HG03354 (cell line): ENCODE measurements around the gene MARS1.
"Not testable (repeated sequence)": the region's sequence is repeated elsewhere in the genome, so short reads cannot be mapped to it uniquely, and the experiment has no call there.

Source experiments
- ATAC-seq: cut with Tn5 transposase; IDR thresholded peaks from one replicate; pipeline ENCODE4 v1.9.1; 2021; ENCODE audit warnings: mild to moderate bottlenecking; ENCODE audit not compliant: unreplicated experiment, poor library complexity, severe bottlenecking

The MARS1 gene

DNA sequence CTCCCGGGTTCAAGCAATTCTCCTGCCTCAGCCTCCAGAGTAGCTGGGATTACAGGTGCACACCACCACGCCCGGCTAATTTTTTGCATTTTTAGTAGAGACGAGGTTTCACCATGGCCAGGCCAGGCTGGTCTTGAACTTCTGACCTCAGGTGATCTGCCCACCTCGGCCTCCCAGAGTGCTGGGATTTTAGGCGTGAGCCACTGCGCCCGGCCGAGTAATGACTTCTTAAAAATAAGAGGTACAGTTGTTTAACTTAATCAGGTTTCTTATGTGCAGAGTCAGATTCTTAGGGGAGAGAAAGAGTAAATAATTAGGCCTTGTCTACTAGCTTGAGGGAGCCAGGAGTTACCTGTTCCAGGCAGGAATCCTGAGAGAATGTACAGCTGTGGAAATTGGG is 26.4 kb downstream of the MARS1 start:
- not testable (repeated sequence) for ATAC-seq

DNA sequence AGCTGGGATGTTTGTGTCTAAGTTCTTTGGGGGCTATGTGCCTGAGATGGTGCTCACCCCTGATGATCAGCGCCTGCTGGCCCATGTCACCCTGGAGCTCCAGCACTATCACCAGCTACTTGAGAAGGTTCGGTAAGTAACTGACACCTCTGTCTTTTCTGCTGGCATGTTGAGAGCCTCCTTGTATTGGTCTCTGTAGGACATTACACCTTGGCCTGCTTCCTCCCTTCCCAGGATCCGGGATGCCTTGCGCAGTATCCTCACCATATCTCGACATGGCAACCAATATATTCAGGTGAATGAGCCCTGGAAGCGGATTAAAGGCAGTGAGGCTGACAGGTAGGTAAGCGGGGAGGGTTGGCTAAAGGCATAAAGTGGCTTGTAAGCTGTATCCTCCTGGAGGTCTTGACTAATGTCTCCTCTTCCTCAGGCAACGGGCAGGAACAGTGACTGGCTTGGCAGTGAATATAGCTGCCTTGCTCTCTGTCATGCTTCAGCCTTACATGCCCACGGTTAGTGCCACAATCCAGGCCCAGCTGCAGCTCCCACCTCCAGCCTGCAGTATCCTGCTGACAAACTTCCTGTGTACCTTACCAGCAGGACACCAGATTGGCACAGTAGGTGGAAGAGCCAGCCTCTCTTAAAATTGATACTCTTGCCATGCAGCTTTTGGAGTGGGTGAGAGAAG is 27.0 kb downstream of the MARS1 start:
- no peak for ATAC-seq

DNA sequence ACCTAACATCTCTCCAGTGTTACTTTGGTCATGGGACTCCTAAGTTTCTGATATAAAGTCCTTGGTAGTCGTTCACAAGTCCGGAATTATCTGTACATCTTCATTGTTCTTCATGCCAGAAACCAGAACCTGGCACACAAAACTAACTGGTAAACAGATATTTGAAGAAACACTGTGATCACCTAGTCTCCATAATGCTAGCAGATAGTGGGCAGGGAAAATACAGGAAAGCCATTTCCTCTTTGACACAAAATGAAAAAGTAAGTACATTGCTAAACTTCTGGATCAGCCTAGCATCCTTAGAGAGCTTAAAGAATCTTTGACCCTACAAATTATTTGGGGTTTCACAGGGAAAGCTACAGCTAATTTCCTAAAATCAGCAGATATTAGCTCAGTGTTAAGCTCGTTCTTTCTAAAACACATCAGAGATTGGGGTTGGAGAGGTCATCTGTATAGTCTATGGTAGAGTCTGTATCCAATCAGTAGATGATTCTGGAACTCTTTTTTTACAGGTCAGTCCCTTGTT is 27.6 kb downstream of the MARS1 start:
- ATAC-seq, result no peak

DNA sequence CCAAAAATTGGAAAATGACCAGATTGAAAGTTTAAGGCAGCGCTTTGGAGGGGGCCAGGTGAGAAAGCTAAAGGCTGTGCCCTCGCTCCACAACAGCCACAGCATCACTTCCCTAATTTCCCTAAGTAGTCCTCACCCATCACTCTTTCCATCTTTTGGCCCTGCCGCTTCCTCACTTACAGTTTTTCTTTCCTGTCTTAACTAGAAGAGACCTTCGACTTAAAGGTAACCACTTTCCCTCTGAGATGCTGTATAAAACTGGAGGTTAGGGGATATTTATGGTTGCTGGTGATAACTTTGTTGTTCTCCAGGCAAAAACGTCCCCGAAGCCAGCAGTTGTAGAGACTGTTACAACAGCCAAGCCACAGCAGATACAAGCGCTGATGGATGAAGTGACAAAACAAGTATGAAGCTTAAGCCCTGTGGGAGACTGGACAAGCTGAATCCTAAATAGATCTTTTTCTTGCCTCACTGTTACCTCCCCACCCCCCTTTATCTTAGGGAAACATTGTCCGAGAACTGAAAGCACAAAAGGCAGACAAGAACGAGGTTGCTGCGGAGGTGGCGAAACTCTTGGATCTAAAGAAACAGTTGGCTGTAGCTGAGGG is 28.2 kb downstream of the MARS1 start:
- no peak for ATAC-seq

DNA sequence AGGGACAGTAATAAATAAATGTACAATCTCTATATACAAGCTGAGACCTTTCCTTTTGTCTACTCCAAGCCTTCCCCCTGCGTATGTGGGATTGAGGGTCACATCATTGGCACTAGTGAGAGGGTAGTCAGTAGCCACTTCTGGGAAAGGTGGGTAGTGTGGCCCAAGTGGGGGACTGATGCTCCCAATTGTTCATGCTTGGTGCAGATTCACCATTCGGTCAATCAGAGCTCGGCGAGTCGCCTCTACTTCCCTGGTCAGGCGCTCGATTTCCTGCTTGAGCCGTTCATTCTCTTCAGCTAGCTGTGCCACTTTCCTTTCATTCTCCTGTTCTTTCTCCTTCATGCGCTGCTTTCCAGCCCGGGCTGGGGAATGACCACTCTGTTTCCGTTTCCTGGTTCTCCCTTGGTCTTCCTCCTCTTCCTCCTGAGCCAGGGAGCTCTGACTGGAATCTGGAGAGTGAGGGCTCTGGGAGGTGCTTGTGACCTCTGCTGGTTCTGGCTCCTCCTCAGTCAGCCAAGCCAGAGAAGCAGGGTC is 28.8 kb downstream of the MARS1 start:
- ATAC-seq, result no peak

DNA sequence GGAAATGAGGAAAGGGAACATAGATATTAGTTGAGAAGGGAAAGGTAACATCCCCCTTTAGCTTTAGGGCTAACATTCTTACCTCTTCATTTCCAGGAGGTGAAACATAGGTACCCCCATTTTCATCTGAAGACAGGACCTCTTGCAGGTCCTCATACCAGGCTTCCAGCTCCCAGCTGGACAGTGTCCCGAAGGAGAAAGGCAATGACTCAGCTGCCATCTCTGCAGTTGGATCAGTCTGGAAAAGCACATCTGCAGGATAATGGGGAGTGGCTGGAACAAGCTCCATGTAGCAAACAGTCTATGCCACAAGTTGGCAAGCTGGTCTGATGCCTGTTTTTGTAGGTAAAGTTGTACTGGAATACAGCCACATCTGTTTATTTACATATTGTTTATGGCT is 29.3 kb downstream of the MARS1 start:
- no peak for ATAC-seq

DNA sequence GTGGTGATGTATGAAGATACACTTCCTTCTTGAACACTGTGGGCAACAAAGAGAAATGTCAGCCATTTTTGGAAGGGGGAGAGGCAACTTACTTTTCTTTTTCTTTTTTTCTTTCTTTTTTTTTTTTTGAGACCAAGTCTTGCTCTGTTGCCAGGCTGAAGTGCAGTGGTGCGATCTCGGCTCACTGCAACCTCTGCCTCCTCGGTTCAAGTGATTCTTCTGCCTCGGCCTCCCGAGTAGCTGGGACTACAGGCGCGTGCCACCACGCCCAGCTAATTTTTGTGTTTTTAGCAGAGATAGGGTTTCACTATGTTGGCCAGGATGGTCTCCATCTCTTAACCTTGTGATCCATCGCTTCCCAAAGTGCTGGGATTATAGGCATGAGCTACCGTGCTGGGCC is 29.9 kb downstream of the MARS1 start:
- not testable (repeated sequence) for ATAC-seq

DNA sequence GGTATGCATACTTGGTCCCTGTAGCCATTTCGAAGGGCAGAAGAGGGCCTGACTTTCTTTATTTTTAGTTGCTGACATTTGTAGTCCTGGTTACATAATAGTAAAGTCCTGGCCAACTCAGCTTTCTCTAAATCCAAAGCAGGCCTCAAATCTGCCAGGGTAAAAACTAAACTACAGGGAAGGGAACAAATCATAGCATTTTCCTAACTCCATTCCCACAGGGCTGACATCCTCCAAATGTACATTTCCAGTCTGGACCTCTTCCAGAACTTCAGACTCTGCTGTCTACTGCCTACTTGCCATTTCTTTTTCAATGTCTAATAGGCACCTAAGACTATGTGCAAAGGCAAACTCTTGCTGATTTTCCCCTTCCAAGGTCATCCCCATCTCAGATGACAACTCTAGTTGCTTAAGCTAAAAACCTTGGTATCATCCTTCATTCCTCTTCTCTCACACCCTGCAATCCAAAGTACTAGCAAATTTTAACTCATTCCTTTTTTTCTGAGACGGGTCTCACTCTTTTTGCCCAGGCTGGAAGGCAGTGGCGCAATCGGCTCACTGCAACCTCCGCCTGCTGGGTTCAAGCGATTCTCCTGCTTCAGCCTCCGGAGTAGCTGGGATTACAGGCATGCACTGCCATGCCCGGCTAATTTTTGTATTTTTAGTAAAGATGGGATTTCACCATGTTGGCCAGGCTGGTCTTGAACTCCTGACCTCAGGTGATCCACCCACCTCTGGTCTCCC is 30.5 kb downstream of the MARS1 start:
- no peak for ATAC-seq

DNA sequence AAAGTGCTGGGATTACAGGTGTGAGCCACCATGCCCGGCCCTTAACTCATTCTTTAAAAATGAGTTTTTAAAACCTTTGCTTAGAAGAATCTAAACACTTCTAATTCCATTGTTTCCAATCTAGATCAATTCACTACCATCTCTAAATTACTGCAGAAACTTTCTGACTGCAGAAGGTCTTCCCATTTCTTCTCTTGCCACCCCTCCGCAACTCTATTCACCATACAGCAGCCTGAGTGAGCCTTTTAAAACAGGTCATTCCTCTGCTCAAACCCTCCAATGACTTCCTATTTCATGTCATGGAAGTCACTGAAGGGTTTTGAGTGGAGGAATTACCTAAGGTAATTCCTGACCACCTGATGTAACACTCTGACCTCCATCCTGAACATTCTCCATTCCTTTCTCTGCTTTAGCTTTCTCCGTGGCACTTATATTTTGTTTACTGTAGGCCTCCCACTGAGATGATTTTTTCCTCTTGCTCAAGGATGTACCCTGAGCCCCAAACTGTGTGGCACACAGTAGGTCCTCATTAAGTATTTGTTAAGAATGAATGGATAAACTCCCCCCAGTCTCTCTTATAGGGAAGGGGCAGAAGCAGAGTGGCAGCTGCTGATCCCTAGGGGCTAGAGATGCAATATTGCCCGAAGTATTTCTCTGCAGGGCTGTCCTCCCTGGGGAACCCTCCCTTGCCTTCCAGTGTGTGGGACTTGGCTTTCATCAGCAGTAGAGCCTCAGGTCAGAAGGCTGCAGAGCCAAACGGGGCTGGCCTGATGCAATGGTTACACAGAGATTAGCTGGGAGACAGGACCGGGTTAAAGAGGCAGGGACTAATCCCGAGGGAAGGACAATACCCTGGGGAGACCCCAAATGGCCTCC is 31.3 kb downstream of the MARS1 start:
- ATAC-seq, result no peak

DNA sequence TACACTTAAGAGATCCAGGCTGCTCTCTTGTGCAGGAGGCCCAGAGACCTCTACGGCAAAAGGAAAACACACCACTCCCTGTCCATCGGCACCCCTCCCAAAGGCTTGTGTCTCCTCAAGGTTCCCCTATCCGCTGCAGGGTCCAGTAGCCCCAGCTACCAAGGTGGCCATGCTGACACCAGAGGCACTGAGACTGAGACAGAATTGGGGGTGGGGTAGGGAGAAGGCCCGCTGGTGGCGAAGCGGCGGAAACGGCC is 31.9 kb downstream of the MARS1 start:
- peak; percentile 3 for ATAC-seq

DNA sequence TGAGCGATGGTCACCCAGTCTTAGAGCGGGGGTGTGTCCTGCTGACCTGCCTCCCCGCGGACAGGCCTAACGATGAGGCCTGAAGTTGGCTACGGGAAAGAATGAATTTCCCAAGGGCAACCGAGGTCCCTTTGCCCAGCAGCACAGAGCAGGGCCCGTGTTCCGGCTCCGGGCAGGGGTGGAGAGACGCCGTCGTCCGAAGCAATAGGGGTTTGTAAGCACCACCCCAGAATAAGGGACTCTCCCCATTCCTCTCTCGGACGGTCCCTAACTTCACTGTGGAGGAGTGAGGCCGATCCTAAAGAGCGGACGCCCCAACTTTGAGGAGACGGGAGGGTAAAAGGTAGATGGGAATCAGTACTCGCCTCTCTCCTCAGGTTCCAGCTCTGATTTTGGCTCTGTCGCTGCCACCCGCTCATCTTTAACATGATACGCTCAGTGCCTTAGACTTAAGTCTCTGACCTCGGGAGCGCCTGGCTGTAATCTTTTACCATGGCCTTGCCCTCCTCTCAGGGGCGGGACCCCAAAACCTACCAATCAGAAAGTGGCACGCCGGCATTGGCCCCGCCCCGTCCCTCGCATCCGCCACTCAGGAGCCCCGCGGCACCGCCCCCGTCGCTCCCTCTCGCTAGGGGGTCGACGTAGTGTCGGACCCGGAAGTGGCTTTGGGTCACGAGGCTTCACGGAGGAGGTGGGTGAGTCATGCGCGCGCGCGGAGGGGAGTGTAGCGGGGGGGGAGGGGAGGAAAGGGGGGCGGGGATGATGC is 32.4 kb downstream of the MARS1 start, which contains the start of gene DDIT3:
Gene DDIT3 (minus strand): TSS at position 462 of the 766 bp plus-strand sequence. CDS start 3,108 bp downstream, outside the sequence.
- ATAC-seq, result peak; percentile 70

DNA sequence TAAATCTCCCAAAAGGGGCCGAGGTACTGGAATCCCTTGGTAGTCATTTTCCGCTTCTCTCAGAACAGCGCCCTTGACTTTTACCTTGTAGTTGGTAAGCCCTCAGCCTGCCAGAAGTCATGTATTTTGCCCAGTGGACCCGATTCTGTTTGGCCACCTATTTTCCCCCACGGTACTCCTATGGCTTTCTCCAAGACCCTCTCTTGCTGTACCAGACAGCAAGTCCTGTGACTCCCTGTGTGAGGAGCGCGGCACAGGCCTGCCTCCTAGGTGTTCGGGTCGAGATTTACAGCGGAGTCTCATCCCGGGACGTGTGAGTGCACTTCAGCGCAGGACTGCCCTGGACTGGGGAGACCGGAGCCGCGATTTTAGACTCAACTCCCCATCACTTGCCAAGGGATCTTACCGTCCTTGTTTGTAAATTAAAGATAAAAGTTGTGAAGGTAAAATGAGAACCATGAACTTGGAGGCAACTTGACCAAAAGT is 33.7 kb downstream of the MARS1 start:
- no peak for ATAC-seq

DNA sequence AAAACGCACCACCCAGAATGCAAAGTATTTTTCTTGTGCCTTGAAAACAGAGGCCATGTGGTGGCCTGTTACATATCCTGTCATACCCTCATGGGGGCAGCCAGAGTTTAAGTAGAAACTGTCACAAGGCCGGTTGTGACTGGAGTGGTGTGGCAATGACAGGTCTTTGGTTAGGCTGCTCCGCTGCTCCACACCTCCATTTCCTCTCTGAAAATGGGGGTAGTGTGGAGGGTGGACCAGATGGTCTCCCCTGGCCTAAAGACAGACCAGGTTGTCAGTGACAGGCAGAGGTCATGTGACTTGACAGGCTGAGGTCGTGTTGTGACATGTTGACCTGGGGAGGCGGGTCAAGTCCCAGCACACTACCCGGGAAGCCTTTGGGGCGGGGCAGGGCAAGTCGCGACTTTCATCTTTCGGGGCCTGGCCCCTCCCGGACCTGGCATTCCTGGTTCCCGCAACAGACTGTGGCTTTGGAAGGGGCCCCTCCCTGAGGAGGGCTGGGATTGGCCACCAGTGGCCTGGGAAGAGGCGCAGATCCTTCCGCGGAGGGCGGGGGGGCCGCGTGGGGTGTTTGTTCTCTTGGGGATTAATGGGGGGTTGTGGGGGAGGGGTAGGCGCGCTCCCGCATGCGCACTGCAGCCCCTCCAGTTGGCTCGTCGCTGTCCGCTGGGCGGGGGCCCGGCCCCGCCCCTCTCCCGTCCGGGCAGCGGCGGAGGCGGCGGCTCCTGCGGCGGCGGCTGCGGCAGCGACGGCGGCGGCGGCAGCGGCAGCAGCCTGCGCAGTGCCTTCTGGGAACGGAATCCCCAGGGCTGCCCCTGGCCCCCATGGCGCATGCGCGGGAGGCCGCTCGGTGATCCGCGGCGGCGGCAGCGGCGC is 34.4 kb downstream of the MARS1 start, which contains the start of gene MBD6:
Gene MBD6 (plus strand): TSS at position 814 of the 876 bp plus-strand sequence. CDS start 1,480 bp downstream, outside the sequence.
- peak; percentile 45 for ATAC-seq

DNA sequence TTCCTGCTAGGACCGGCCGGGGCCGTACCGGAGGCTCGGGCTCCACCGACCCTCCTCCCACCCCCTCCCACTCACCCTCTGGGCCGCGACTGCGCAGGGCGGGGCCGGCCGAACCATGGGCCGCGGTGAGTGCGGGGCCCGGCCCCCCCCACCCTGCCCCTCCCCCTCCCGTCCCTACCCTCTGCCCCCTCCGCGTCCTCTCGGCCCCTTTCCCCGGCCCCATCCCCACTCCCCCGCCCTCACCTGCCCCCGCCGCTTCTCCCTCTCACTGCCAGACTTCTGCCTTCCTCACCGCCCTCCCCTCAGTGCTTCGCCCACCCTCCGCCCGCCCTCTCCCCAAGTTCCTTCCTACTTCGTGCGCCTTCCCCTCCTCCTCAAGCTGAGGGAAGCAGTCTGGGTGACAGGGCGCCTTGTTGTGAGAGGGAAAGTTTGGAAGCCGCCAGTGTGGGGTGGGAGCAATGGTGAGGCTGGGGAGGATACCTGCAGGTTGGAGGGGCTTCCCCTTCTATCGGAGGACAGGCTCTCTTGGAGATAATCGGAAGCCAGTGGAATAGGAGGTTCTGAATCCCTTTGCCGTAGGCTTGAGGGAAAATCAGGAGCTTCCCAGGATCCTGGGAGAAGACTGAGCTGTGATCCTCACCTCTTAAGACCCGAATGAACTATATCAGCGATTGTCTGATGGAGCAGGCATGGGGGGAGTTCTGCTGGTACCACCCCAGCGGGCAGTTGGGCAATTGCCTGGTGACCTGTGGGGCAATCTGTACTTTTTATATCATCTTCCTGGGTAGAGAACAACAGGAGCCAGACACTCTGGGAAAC is 35.2 kb downstream of the MARS1 start:
- ATAC-seq, result no peak

DNA sequence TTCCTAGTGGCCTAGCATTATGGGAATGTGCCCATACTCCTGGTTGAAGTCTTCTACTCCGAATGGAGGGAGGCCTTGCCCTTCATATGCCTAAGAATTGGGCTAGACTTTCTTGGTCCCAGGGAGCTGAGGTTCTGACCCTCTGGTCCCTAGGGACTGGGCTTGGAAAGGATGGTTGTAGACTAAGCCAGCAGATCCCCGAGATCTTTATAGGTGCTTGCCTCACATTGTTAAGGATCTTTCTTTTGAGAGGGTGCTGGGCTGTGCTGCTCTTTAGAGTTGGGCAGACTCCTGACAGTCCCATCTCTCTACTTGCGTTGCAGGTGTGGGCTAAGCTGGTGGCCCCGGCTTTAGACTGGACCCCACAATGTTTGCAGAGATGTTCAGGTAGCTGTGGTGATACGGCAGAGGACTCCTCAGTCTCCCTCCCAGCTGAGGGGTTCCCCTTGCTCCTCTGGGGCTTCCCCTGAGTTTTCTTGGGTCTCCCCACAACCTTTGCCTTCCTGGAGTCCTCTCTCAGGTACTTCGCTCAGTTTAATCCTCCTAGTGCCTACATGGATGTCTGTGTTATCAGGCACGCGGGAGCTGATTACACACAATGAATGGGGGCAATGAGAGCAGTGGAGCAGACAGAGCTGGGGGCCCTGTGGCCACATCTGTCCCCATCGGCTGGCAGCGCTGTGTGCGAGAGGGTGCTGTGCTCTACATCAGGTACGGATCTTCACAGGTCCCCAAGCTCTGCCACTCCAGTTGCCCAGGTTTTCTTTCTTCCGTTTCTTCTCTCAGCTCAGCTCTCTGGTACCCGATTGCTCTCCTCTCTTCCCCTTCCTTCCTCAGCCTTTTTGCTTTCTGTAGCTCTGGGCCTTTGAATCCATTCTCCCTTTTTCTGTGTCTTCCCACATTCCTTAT is 36.1 kb downstream of the MARS1 start:
- ATAC-seq, result no peak
